HG03060 (cell line): Measurements from ENCODE around the gene EIF2B4.
A peak's percentile ranks its signal among the peaks of the same experiment; 100 is the strongest.
"Not testable (repeated sequence)": the region's sequence is repeated elsewhere in the genome, so short reads cannot be mapped to it uniquely, and the experiment has no call there.

ENCODE experiments used
- ATAC-seq: cut with Tn5 transposase; IDR thresholded peaks from one replicate; pipeline ENCODE4 v1.9.1; 2021; ENCODE audit warnings: low read depth, moderate number of reproducible peaks; ENCODE audit not compliant: unreplicated experiment

The EIF2B4 gene

GRCh38 chr2:27378096-27378808 is 8.1 kb upstream of the EIF2B4 start:
- no peak for ATAC-seq

GRCh38 chr2:27377618-27378095 is 7.5 kb upstream of the EIF2B4 start:
- ATAC-seq: no peak

GRCh38 chr2:27376866-27377617 is 6.9 kb upstream of the EIF2B4 start:
- ATAC-seq: no peak

- no peak for ATAC-seq
Measured at GRCh38 chr2:27376151-27376865, 6.2 kb upstream of the EIF2B4 start.

- no peak for ATAC-seq
Measured at GRCh38 chr2:27375513-27376099, 5.5 kb upstream of the EIF2B4 start.

- no peak for ATAC-seq
Measured at GRCh38 chr2:27373567-27373966, 3.4 kb upstream of the EIF2B4 start.

- no peak for ATAC-seq
Measured at GRCh38 chr2:27372937-27373336, 2.8 kb upstream of the EIF2B4 start.

- peak; percentile 22 for ATAC-seq
Measured at GRCh38 chr2:27370816-27371620, 880 bp upstream of the EIF2B4 start.

GRCh38 chr2:27369471-27370025 is 590 bp downstream of the EIF2B4 start:
- ATAC-seq: no peak

- no peak for ATAC-seq
Measured at GRCh38 chr2:27363933-27364332, 6.2 kb downstream of the EIF2B4 start.

GRCh38 chr2:27362678-27363420 is 7.3 kb downstream of the EIF2B4 start:
- no peak for ATAC-seq

- ATAC-seq: peak; percentile 76
Measured at GRCh38 chr2:27356382-27357181, 13.6 kb downstream of the EIF2B4 start, which contains the start of gene GTF3C2. GTF3C2 (minus strand) TSS chr2:27356764; CDS start chr2:27343554, 13,210 bp downstream.

GRCh38 chr2:27356056-27356381 is 14.1 kb downstream of the EIF2B4 start:
- no peak for ATAC-seq

- ATAC-seq: no peak
Measured at GRCh38 chr2:27354597-27354927, 15.6 kb downstream of the EIF2B4 start.

- ATAC-seq: no peak
Measured at GRCh38 chr2:27353762-27354596, 16.2 kb downstream of the EIF2B4 start.

- ATAC-seq: not testable (repeated sequence)
Measured at GRCh38 chr2:27353386-27353761, 16.8 kb downstream of the EIF2B4 start.

GRCh38 chr2:27351802-27352598 is 18.1 kb downstream of the EIF2B4 start:
- ATAC-seq: no peak
